Neural cell (in vitro differentiated cells): ENCODE data around the gene CD200R1L. TPM values are rescaled to one million over a fixed set of nuclear protein-coding genes. Genes with fewer than 3 reads are reported as not detected.

Source experiments
- H2AFZ ChIP-seq: fragments of 200-600, 300-800 bp; sonication (generic), shearing (Covaris generic); 2 replicates; pipeline ENCODE4 v1.6.0; 2014; ENCODE audit warnings: low read depth, mild to moderate bottlenecking, antibody characterized with exemption, low read length, moderate library complexity
- H3F3A ChIP-seq: fragments of 200-600 bp; shearing (Covaris generic); 2 replicates; pipeline ENCODE4 v1.6.1; 2016; ENCODE audit warnings: mild to moderate bottlenecking, moderate library complexity, mixed read lengths, antibody characterized with exemption, low read length; ENCODE audit not compliant: insufficient read depth, poor library complexity, severe bottlenecking
- H3K27ac ChIP-seq: fragments of 200-600, 300-800 bp; sonication (generic), shearing (Covaris generic); 2 replicates; pipeline ENCODE4 v1.5.1; 2014; ENCODE audit warnings: mild to moderate bottlenecking, low read length, moderate library complexity
- H3K27me3 ChIP-seq: fragments of 300-800, 200-600 bp; sonication (generic), shearing (Covaris generic); 2 replicates; pipeline ENCODE4 v1.6.0; 2014; ENCODE audit warnings: mild to moderate bottlenecking, low read depth, low read length, moderate library complexity; ENCODE audit not compliant: insufficient read depth
- H3K36me3 ChIP-seq: fragments of 300-800, 200-600 bp; sonication (generic), shearing (Covaris generic); 2 replicates; pipeline ENCODE4 v1.5.1; 2014; ENCODE audit warnings: mild to moderate bottlenecking, antibody characterized with exemption, low read length, moderate library complexity; ENCODE audit not compliant: insufficient read depth
- H3K4me2 ChIP-seq: fragments of 300-800, 200-600 bp; sonication (generic), shearing (Covaris generic); 2 replicates; pipeline ENCODE4 v1.6.0; 2014; ENCODE audit warnings: mild to moderate bottlenecking, low read length
- H3K4me3 ChIP-seq: fragments of 300-800, 200-600 bp; sonication (generic), shearing (Covaris generic); 2 replicates; pipeline ENCODE4 v1.5.1; 2014; ENCODE audit warnings: mild to moderate bottlenecking, low read length, moderate library complexity
- H3K79me2 ChIP-seq: fragments of 200-600 bp; shearing (Covaris generic); replicated peaks from 2 replicates; pipeline ENCODE4 v1.6.0; 2014; ENCODE audit warnings: mild to moderate bottlenecking, low read length, moderate library complexity; ENCODE audit not compliant: insufficient read depth
- H3K9ac ChIP-seq: fragments of 300-800, 200-600 bp; sonication (generic), shearing (Covaris generic); 2 replicates; pipeline ENCODE4 v1.6.1; 2016; ENCODE audit warnings: mild to moderate bottlenecking, low read length, mixed read lengths
- H3K9me2 ChIP-seq: fragments of 200-600 bp; shearing (Covaris generic); 2 replicates; pipeline ENCODE4 v1.6.1; 2016; ENCODE audit warnings: mild to moderate bottlenecking, low read length, mixed read lengths; ENCODE audit not compliant: insufficient read depth
- H3K9me3 ChIP-seq: fragments of 200-600, 300-800 bp; sonication (generic), shearing (Covaris generic); 2 replicates; pipeline ENCODE4 v1.6.1; 2016; ENCODE audit warnings: mild to moderate bottlenecking, mixed run types, low read length, moderate library complexity, mixed read lengths
- H4K20me1 ChIP-seq: fragments of 200-600 bp; shearing (Covaris generic); 2 replicates; pipeline ENCODE4 v1.6.1; 2016; ENCODE audit warnings: mild to moderate bottlenecking, mixed run types; ENCODE audit not compliant: insufficient read depth
- EP300 ChIP-seq: fragments of 450-650 bp; conservative IDR thresholded peaks from 2 replicates; pipeline ENCODE4 v1.6.1; 2014; ENCODE audit warnings: antibody characterized with exemption, mild to moderate bottlenecking, moderate library complexity; ENCODE audit not compliant: poor library complexity, severe bottlenecking
- EZH2 ChIP-seq: fragments of 200-600, 300-800 bp; shearing (Covaris generic), sonication (generic); IDR thresholded peaks from 2 replicates; pipeline ENCODE4 v1.6.1; 2014; ENCODE audit warnings: antibody characterized with exemption, low read length, borderline replicate concordance, mild to moderate bottlenecking; ENCODE audit not compliant: insufficient read depth, poor library complexity, severe bottlenecking
- MXI1 ChIP-seq: fragments of 450-650 bp; conservative IDR thresholded peaks from 2 replicates; pipeline ENCODE4 v1.6.1; 2014; ENCODE audit warnings: antibody characterized with exemption, mild to moderate bottlenecking; ENCODE audit not compliant: poor library complexity, severe bottlenecking
- POLR2AphosphoS5 ChIP-seq: IDR thresholded peaks from 2 replicates; pipeline ENCODE4 v1.6.1; 2012
- RAD21 ChIP-seq: fragments of 450-650 bp; conservative IDR thresholded peaks from 2 replicates; pipeline ENCODE4 v1.6.1; 2014; ENCODE audit warnings: antibody characterized with exemption, mild to moderate bottlenecking, moderate library complexity
- REST ChIP-seq: IDR thresholded peaks from 2 replicates; pipeline ENCODE4 v1.6.1; 2012; ENCODE audit warnings: borderline replicate concordance
- SMC3 ChIP-seq: fragments of 450-650 bp; conservative IDR thresholded peaks from 2 replicates; pipeline ENCODE4 v1.6.1; 2014; ENCODE audit warnings: antibody characterized with exemption, mild to moderate bottlenecking, moderate library complexity; ENCODE audit not compliant: poor library complexity
- TAF1 ChIP-seq: IDR thresholded peaks from 2 replicates; pipeline ENCODE4 v1.6.1; 2012; ENCODE audit warnings: low read depth
- polyA plus RNA-seq: library from polyadenylated mRNA; depleted of rRNA; stranded (reverse); fragments of >200 nt; gene quantifications from 2 replicates; pipeline ENCODE4 v1.2.3, GENCODE V29; 2014
- TF ChIP-seq, protein P1 (sequence below): fragments of 450-650 bp; IDR thresholded peaks from 2 replicates; pipeline ENCODE4 v1.5.1; 2014; ENCODE audit warnings: antibody characterized with exemption, mild to moderate bottlenecking, moderate library complexity; ENCODE audit not compliant: poor library complexity, severe bottlenecking

Gene CD200R1L
- polyA plus RNA-seq, 1 donor from 2014 or later = not detected

DNA sequence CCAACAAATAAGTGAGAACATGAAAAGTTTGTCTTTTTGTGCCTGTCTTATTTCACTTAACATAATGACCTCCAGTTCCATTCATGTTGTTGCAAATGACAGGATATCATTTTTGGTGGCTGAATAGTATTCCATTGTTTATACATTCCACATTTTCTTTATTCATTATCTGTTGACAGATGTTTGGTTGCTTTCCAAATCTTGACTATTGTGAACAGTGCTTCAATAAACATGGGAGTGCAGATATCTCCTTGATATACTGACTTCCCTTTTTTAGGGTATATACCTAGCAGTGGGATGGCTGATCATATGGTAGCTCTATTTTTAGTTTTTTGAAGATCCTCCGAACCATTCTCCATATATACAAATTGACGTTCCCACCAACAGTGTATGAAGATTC is 19.1 kb upstream of the CD200R1L start:
- Histone ChIP-seq H3K27ac (no peak overlapping the region), H3F3A (no peaks in the 10 kb centered on the region), H3K27me3 (no peaks in the 10 kb centered on the region), H3K9me3 (no peaks in the 10 kb centered on the region), H3K36me3 (no peaks in the 10 kb centered on the region), H2AFZ (no peak overlapping the region), H3K4me3 (no peak overlapping the region), H3K9ac (no peak overlapping the region), H3K4me2 (no peak overlapping the region), H4K20me1 (no peaks in the 10 kb centered on the region), H3K9me2 (no peaks in the 10 kb centered on the region), H3K79me2 (no peaks in the 10 kb centered on the region)
- TF ChIP-seq REST (no peak), EZH2 (no peak), MXI1 (no peak)

- TF ChIP-seq EZH2 (no peak), MXI1 (no peak), POLR2AphosphoS5 (no peak), REST (no peak), RAD21 (no peak), TAF1 (no peak), EP300 (no peak), SMC3 (no peak)
- TF ChIP-seq, protein P1, sequence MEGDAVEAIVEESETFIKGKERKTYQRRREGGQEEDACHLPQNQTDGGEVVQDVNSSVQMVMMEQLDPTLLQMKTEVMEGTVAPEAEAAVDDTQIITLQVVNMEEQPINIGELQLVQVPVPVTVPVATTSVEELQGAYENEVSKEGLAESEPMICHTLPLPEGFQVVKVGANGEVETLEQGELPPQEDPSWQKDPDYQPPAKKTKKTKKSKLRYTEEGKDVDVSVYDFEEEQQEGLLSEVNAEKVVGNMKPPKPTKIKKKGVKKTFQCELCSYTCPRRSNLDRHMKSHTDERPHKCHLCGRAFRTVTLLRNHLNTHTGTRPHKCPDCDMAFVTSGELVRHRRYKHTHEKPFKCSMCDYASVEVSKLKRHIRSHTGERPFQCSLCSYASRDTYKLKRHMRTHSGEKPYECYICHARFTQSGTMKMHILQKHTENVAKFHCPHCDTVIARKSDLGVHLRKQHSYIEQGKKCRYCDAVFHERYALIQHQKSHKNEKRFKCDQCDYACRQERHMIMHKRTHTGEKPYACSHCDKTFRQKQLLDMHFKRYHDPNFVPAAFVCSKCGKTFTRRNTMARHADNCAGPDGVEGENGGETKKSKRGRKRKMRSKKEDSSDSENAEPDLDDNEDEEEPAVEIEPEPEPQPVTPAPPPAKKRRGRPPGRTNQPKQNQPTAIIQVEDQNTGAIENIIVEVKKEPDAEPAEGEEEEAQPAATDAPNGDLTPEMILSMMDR = no peak
- Histone ChIP-seq H3K9me2 (no peaks in the 10 kb centered on the region), H3K36me3 (no peaks in the 10 kb centered on the region), H3K79me2 (no peaks in the 10 kb centered on the region), H3K4me2 (no peak overlapping the region), H2AFZ (no peak overlapping the region), H3K27ac (no peak overlapping the region), H3K27me3 (no peaks in the 10 kb centered on the region), H3K9me3 (no peaks in the 10 kb centered on the region), H3F3A (no peaks in the 10 kb centered on the region), H3K4me3 (no peak overlapping the region), H4K20me1 (no peaks in the 10 kb centered on the region), H3K9ac (no peak overlapping the region)
Observed at GRCh38 chr3:112860898-112861297, 14.2 kb upstream of the CD200R1L start.
